ENCODE measurements around the gene STON2. TPM values are rescaled to one million over a fixed set of nuclear protein-coding genes. Genes with fewer than 3 reads are reported as not detected.

STON2 gene
- total and polyA plus RNA-seq, 2 of the 8 experiments (the other 6 are each of a cell fraction or from before 2014, with no cell fraction given) = 8.9 to 50.0 TPM

GRCh38 chr14:81385419-81385818 lies 14.7 kb downstream of the STON2 start (continued):
- no peak for TF ChIP-seq CHD7 (IDR thresholded peaks at IDR 0.05; ENCODE audit: insufficient replicate concordance, low read length)
- no peak for TF ChIP-seq ZNF274 (IDR thresholded peaks at IDR 0.05; ENCODE audit: borderline replicate concordance, extremely low read depth, low read length)
- no peak for TF ChIP-seq NRF1 (IDR thresholded peaks at IDR 0.05; ENCODE audit: low read depth, low read length)

All from H1 (cell line).